ENCODE results near the gene SPRED2.
A peak's percentile ranks its signal among the peaks of the same experiment; 100 is the strongest.

Gene SPRED2

GRCh38 chr2:65456886-65457285, 24.5 kb upstream of the SPRED2 start:
- Mint-ChIP-seq H3K27me3 (ENCODE audit: low read depth) (peaks cover 57% of the 10 kb centered on the region), H3K9me3 (no peaks in the 10 kb centered on the region), H3K4me1 (ENCODE audit: low read depth) (no peaks in the 10 kb centered on the region), H3K4me3 (no peak overlapping the region), H3K27ac (no peak overlapping the region), H3K36me3 (ENCODE audit: low read depth) (no peaks in the 10 kb centered on the region)

GRCh38 chr2:65456064-65456463, 23.7 kb upstream of the SPRED2 start:
- H3K36me3 Mint-ChIP-seq (ENCODE audit: low read depth), result no peaks in the 10 kb centered on the region
- no peaks in the 10 kb centered on the region for H3K9me3 Mint-ChIP-seq
- H3K27ac Mint-ChIP-seq, result no peak overlapping the region
- H3K4me3 Mint-ChIP-seq, result no peak overlapping the region
- H3K27me3 Mint-ChIP-seq (ENCODE audit: low read depth), result peaks cover 49% of the 10 kb centered on the region
- H3K4me1 Mint-ChIP-seq (ENCODE audit: low read depth), result no peaks in the 10 kb centered on the region

GRCh38 chr2:65453916-65454315, 21.5 kb upstream of the SPRED2 start:
- no peaks in the 10 kb centered on the region for H3K9me3 Mint-ChIP-seq
- no peak overlapping the region for H3K27ac Mint-ChIP-seq
- H3K4me3 Mint-ChIP-seq, result no peak overlapping the region
- H3K27me3 Mint-ChIP-seq (ENCODE audit: low read depth), result peaks cover 46% of the 10 kb centered on the region
- no peaks in the 10 kb centered on the region for H3K4me1 Mint-ChIP-seq (ENCODE audit: low read depth)
- no peaks in the 10 kb centered on the region for H3K36me3 Mint-ChIP-seq (ENCODE audit: low read depth)

- H3K4me1 Mint-ChIP-seq (ENCODE audit: low read depth), result no peaks in the 10 kb centered on the region
- no peak overlapping the region for H3K27ac Mint-ChIP-seq
- peaks cover 55% of the 10 kb centered on the region for H3K27me3 Mint-ChIP-seq (ENCODE audit: low read depth)
- H3K4me3 Mint-ChIP-seq, result no peak overlapping the region
- H3K9me3 Mint-ChIP-seq, result no peaks in the 10 kb centered on the region
- no peaks in the 10 kb centered on the region for H3K36me3 Mint-ChIP-seq (ENCODE audit: low read depth)
Measured at GRCh38 chr2:65452150-65452895, 19.9 kb upstream of the SPRED2 start.

- H3K27me3 Mint-ChIP-seq (ENCODE audit: low read depth), result peaks cover 46% of the 10 kb centered on the region
- H3K4me1 Mint-ChIP-seq (ENCODE audit: low read depth), result no peaks in the 10 kb centered on the region
- H3K9me3 Mint-ChIP-seq, result no peaks in the 10 kb centered on the region
- no peaks in the 10 kb centered on the region for H3K36me3 Mint-ChIP-seq (ENCODE audit: low read depth)
- no peak overlapping the region for H3K4me3 Mint-ChIP-seq
- H3K27ac Mint-ChIP-seq, result no peak overlapping the region
Measured at GRCh38 chr2:65450810-65451209, 18.4 kb upstream of the SPRED2 start.

GRCh38 chr2:65450393-65450792, 18.0 kb upstream of the SPRED2 start:
- H3K9me3 Mint-ChIP-seq, result no peaks in the 10 kb centered on the region
- H3K27me3 Mint-ChIP-seq (ENCODE audit: low read depth), result peaks cover 45% of the 10 kb centered on the region
- H3K36me3 Mint-ChIP-seq (ENCODE audit: low read depth), result no peaks in the 10 kb centered on the region
- no peak overlapping the region for H3K4me3 Mint-ChIP-seq
- no peaks in the 10 kb centered on the region for H3K4me1 Mint-ChIP-seq (ENCODE audit: low read depth)
- H3K27ac Mint-ChIP-seq, result no peak overlapping the region

- Mint-ChIP-seq H3K27me3 (ENCODE audit: low read depth) (peaks cover 39% of the 10 kb centered on the region), H3K36me3 (ENCODE audit: low read depth) (peaks cover 2% of the 10 kb centered on the region), H3K27ac (no peak overlapping the region), H3K9me3 (no peaks in the 10 kb centered on the region), H3K4me1 (ENCODE audit: low read depth) (no peaks in the 10 kb centered on the region), H3K4me3 (no peak overlapping the region)
Measured at GRCh38 chr2:65443509-65444186, 11.2 kb upstream of the SPRED2 start.

- H3K27ac Mint-ChIP-seq, result no peak overlapping the region
- H3K4me3 Mint-ChIP-seq, result no peak overlapping the region
- peaks cover 40% of the 10 kb centered on the region for H3K27me3 Mint-ChIP-seq (ENCODE audit: low read depth)
- H3K4me1 Mint-ChIP-seq (ENCODE audit: low read depth), result no peaks in the 10 kb centered on the region
- H3K36me3 Mint-ChIP-seq (ENCODE audit: low read depth), result peaks cover 2% of the 10 kb centered on the region
- H3K9me3 Mint-ChIP-seq, result no peaks in the 10 kb centered on the region
Measured at GRCh38 chr2:65442420-65443020, 10.1 kb upstream of the SPRED2 start.

GRCh38 chr2:65438137-65438899, 5.9 kb upstream of the SPRED2 start:
- H3K4me1 Mint-ChIP-seq (ENCODE audit: low read depth), result peaks cover 14% of the 10 kb centered on the region
- H3K27ac Mint-ChIP-seq, result no peak overlapping the region
- peaks cover 2% of the 10 kb centered on the region for H3K36me3 Mint-ChIP-seq (ENCODE audit: low read depth)
- no peak overlapping the region for H3K4me3 Mint-ChIP-seq
- H3K9me3 Mint-ChIP-seq, result no peaks in the 10 kb centered on the region
- peaks cover 68% of the 10 kb centered on the region for H3K27me3 Mint-ChIP-seq (ENCODE audit: low read depth)

GRCh38 chr2:65437392-65438135, 5.2 kb upstream of the SPRED2 start:
- H3K27me3 Mint-ChIP-seq (ENCODE audit: low read depth), result peaks cover 63% of the 10 kb centered on the region
- H3K36me3 Mint-ChIP-seq (ENCODE audit: low read depth), result peaks cover 2% of the 10 kb centered on the region

GRCh38 chr2:65436824-65437221, 4.4 kb upstream of the SPRED2 start:
- Mint-ChIP-seq H3K36me3 (ENCODE audit: low read depth) (peaks cover 2% of the 10 kb centered on the region), H3K27me3 (ENCODE audit: low read depth) (peaks cover 60% of the 10 kb centered on the region), H3K4me1 (ENCODE audit: low read depth) (peaks cover 14% of the 10 kb centered on the region), H3K4me3 (peak overlapping the region; percentile 91), H3K9me3 (no peaks in the 10 kb centered on the region), H3K27ac (peak overlapping the region; percentile 16)

More at GRCh38 chr2:65437392-65438135, 5.2 kb upstream of the SPRED2 start:
- Mint-ChIP-seq H3K4me3 (no peak overlapping the region), H3K9me3 (no peaks in the 10 kb centered on the region), H3K4me1 (ENCODE audit: low read depth) (peaks cover 14% of the 10 kb centered on the region), H3K27ac (no peak overlapping the region)

GRCh38 chr2:65436169-65436823, 3.9 kb upstream of the SPRED2 start:
- peaks cover 57% of the 10 kb centered on the region for H3K27me3 Mint-ChIP-seq (ENCODE audit: low read depth)
- no peaks in the 10 kb centered on the region for H3K9me3 Mint-ChIP-seq
- H3K4me1 Mint-ChIP-seq (ENCODE audit: low read depth), result peaks cover 14% of the 10 kb centered on the region
- peak overlapping the region; percentile 91 for H3K4me3 Mint-ChIP-seq
- peak overlapping the region; percentile 81 for H3K27ac Mint-ChIP-seq
- H3K36me3 Mint-ChIP-seq (ENCODE audit: low read depth), result no peaks in the 10 kb centered on the region

- H3K27ac Mint-ChIP-seq, result no peak overlapping the region
Measured at GRCh38 chr2:65435625-65436168, 3.3 kb upstream of the SPRED2 start.

More at GRCh38 chr2:65435625-65436168, 3.3 kb upstream of the SPRED2 start:
- Mint-ChIP-seq H3K27me3 (ENCODE audit: low read depth) (peaks cover 57% of the 10 kb centered on the region), H3K9me3 (no peaks in the 10 kb centered on the region), H3K4me1 (ENCODE audit: low read depth) (peaks cover 15% of the 10 kb centered on the region), H3K36me3 (ENCODE audit: low read depth) (no peaks in the 10 kb centered on the region), H3K4me3 (peak overlapping the region; percentile 91)

All from T-helper 1 cell treated with Interleukin-12 subunit alpha and Interleukin-12 subunit beta and Interleukin-4 antibody, amounts not matched to agents 30 μg/mL and 1 μg/mL, for 36 hours (primary cell).